A673 (cell line): Measurements from ENCODE around the gene DLK2. TPM values are rescaled to one million over a fixed set of nuclear protein-coding genes. Genes with fewer than 3 reads are reported as not detected.
"Not testable (repeated sequence)": the region's sequence is repeated elsewhere in the genome, so short reads cannot be mapped to it uniquely, and the experiment has no call there.

ENCODE experiments used
- BruUV-seq: library from RNA; stranded (reverse); fragments of 400-500 nt; replicated peaks from 2 replicates; lab custom pipeline; 2021; lab: Mats Ljungman, UMichigan
- CTCF ChIA-PET: fragments of 300-600 bp; sonication (Branson Sonifier 250); formaldehyde crosslinking; loops from one replicate; lab custom pipeline; 2022; ENCODE audit warnings: antibody characterized with exemption; lab: Charles Lee
- POLR2A ChIA-PET: fragments of 300-600 bp; sonication (Branson Sonifier 250); formaldehyde crosslinking; loops from one replicate; lab custom pipeline; 2022; ENCODE audit warnings: antibody characterized with exemption; ENCODE audit not compliant: low non-redundant PET; lab: Charles Lee
- DNase-seq: peaks from one replicate; pipeline ENCODE4 v3.0.0-alpha.2; 2015; ENCODE audit warnings: low spot score
- H3K27ac ChIP-seq: fragments of 200-600 bp; sonication (generic); 2 replicates; pipeline ENCODE4 v1.5.1; 2016; ENCODE audit warnings: mixed run types, low read depth, mild to moderate bottlenecking, mixed read lengths, antibody characterized with exemption, low read length; ENCODE audit not compliant: poor library complexity, severe bottlenecking
- H3K27me3 ChIP-seq: fragments of 200-600 bp; sonication (generic); replicated peaks from 2 replicates; pipeline ENCODE4 v1.6.1; 2017; ENCODE audit warnings: mixed run types, low read depth, mild to moderate bottlenecking, mixed read lengths, antibody characterized with exemption, low read length; ENCODE audit not compliant: insufficient read depth, poor library complexity
- H3K36me3 ChIP-seq: fragments of 200-600 bp; sonication (generic); 2 replicates; pipeline ENCODE4 v1.6.1; 2016; ENCODE audit warnings: mixed run types, mild to moderate bottlenecking, mixed read lengths, antibody characterized with exemption, low read length; ENCODE audit not compliant: insufficient read depth, poor library complexity, severe bottlenecking
- H3K4me1 ChIP-seq: fragments of 200-600 bp; sonication (generic); 2 replicates; pipeline ENCODE4 v1.6.1; 2017; ENCODE audit warnings: mixed run types, mild to moderate bottlenecking, mixed read lengths, antibody characterized with exemption, low read length; ENCODE audit not compliant: insufficient read depth, poor library complexity, severe bottlenecking
- H3K4me3 ChIP-seq: fragments of 200-600 bp; sonication (generic); 2 replicates; pipeline ENCODE4 v1.5.1; 2016; ENCODE audit warnings: low read depth, mixed run types, mild to moderate bottlenecking, mixed read lengths, low read length; ENCODE audit not compliant: poor library complexity, severe bottlenecking
- H3K9me3 ChIP-seq: fragments of 200-600 bp; sonication (generic); 2 replicates; pipeline ENCODE4 v1.6.1; 2016; ENCODE audit warnings: mixed run types, low read depth, mild to moderate bottlenecking, mixed read lengths, antibody characterized with exemption, low read length; ENCODE audit not compliant: poor library complexity, severe bottlenecking
- CTCF ChIP-seq: fragments of 300-800, 200-600 bp; sonication (generic); conservative IDR thresholded peaks from 2 replicates; pipeline ENCODE4 v1.5.1; 2017; ENCODE audit warnings: low read depth, mild to moderate bottlenecking, antibody characterized with exemption, low read length, moderate library complexity, mixed read lengths
- EZH2 ChIP-seq: fragments of 200-600 bp; sonication (generic); IDR thresholded peaks from 2 replicates; pipeline ENCODE4 v1.6.1; 2017; ENCODE audit warnings: borderline replicate concordance, low read depth, mild to moderate bottlenecking, mixed read lengths, antibody characterized with exemption, low read length; ENCODE audit not compliant: poor library complexity, severe bottlenecking
- intact Hi-C: fragments of 100-400 bp; cut with micrococcal nuclease; formaldehyde crosslinking; loops from one replicate; pipeline ENCODE4 v1.10.0; 2022; ENCODE audit not compliant: unreplicated experiment
- total RNA-seq: library from RNA; stranded (reverse); gene quantifications from 2 replicates; pipeline ENCODE4 v1.2.3, GENCODE V29; 2021

DLK2 gene
- total RNA-seq, 1 experiment from 2014 or later, result 0.67 TPM

DNA sequence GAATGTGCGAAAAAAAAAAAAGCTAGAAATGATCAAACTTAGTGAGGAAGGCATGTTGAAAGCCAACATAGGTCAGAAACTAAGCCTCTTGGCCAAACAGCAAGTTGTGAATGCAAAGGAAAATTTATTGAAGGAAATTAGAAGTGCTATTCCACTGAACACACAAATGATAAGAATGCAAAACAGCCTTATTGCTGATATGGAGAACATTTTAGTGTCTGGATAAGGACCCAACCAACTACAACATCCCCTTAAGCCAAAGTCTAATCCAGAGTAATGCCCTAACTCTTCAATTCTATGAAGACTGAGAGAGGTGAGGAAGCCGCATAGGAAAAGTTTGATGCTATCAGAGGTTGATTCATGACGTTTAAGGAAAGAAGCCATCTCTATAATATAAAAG lies 33.5 kb downstream of the DLK2 start:
- no peak overlapping the region for H3K4me3 ChIP-seq
- no peaks in the 10 kb centered on the region for H3K36me3 ChIP-seq
- BruUV-seq, result no TSS peak
- DNase-seq, result no peak
- no peaks in the 10 kb centered on the region for H3K9me3 ChIP-seq
- ChIA-PET POLR2A (interaction anchor here (0.7 kb wide), 1 partner anchor 591 kb away, joined by 14 read pairs; no protein-coding TSS in a partner anchor), CTCF (no interaction called here)
- H3K27ac ChIP-seq, result no peak overlapping the region
- H3K4me1 ChIP-seq, result no peaks in the 10 kb centered on the region
- no peaks in the 10 kb centered on the region for H3K27me3 ChIP-seq
- no peak for TF ChIP-seq CTCF
- no peak for TF ChIP-seq EZH2
- intact Hi-C loops, result no loop called here

DNA sequence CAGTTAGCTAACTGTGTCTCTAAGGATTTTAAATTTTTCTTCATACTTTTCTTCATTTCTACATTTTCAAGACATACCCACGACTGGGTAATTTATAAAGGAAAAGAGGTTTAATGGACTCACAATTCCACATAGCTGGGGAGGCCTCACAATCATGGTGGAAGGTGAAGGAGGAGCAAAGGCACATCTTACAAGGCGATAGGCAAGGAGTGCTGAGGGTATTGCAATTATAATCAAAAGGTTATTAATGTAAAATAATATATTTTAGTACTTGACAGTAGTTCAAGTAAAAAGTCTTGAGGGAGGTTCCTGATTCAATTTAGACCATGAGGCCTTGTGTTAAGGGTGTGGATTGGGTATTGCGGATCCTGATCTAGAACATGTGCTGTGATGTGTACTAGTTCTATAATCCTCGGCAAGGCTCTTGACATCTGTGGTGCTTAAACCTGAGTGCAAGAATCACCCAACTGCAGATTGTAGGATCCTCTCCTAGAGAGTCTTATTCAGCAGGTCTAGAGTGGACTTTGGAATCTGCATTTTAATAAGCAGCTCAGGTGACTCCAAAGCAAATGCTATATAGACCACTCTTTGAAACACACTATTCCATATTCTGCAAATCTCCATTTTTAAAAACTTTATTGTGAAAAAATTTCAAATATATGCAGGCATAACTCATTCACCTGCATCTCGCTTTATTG lies 35.2 kb downstream of the DLK2 start:
- H3K27ac ChIP-seq, result no peak overlapping the region
- no peaks in the 10 kb centered on the region for H3K4me1 ChIP-seq
- no peaks in the 10 kb centered on the region for H3K27me3 ChIP-seq
- intact Hi-C loops, result no loop called here
- H3K36me3 ChIP-seq, result no peaks in the 10 kb centered on the region
- TF ChIP-seq EZH2 (no peak), CTCF (no peak)
- ChIA-PET POLR2A (no interaction called here), CTCF (no interaction called here)
- no peak overlapping the region for H3K4me3 ChIP-seq
- no peak for DNase-seq
- no peaks in the 10 kb centered on the region for H3K9me3 ChIP-seq
- no TSS peak for BruUV-seq

DNA sequence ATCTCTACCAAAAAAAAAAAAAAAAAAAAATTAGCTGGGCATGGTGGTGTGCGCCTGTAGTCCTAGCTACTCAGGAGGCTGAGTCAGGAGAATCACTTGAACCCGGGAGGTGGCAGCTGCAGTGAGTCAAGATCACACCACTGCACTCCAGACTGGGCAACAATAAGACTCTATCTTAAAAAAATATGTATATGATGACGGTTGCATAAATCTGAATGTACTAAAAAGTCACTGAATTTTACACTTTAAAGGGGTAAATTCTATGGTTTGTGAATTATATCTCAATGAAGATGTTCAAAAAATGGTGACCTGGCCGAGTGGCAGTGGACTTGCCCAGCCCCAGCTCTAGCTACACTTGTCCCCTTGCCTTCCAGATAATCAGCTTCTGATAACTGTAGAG lies 38.4 kb downstream of the DLK2 start:
- TF ChIP-seq CTCF, result no peak

DNA sequence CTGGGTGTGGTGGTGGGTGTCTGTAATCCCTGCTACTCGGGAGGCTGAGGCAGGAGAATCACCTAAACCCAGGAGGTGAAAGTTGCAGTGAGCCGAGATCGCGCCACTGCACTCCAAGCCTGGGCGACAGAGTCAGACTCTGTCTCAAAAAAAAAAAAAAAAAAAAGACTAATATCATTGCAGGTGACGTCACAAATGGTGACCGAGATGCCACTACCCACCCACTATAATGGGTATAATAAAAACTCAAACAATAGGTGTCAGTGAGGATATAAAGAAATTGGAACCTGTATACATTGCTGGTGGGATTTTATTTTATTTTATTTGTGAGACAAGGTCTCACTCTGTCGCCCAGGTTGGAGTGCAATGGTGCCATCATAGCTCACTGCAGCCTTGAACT lies 40.1 kb downstream of the DLK2 start:
- CTCF ChIA-PET, H3K9me3 ChIP-seq, H3K27me3 ChIP-seq, DNase-seq, POLR2A ChIA-PET, H3K4me3 ChIP-seq, intact Hi-C loops, BruUV-seq, H3K27ac ChIP-seq, H3K4me1 ChIP-seq, H3K36me3 ChIP-seq: not testable (repeated sequence)

More for the DNA sequence above, 38.4 kb downstream of the DLK2 start:
- POLR2A ChIA-PET, result no interaction called here
- CTCF ChIA-PET, result no interaction called here
- no peaks in the 10 kb centered on the region for H3K9me3 ChIP-seq
- no peaks in the 10 kb centered on the region for H3K36me3 ChIP-seq
- no peaks in the 10 kb centered on the region for H3K4me1 ChIP-seq
- no TSS peak for BruUV-seq
- H3K4me3 ChIP-seq, result no peak overlapping the region
- no peak for DNase-seq
- no peaks in the 10 kb centered on the region for H3K27me3 ChIP-seq
- H3K27ac ChIP-seq, result no peak overlapping the region
- intact Hi-C loops, result no loop called here
